Measurements from ENCODE around the gene C16orf90. TPM values are rescaled to one million over a fixed set of nuclear protein-coding genes. Genes with fewer than 3 reads are reported as not detected.

The C16orf90 gene, protein sequence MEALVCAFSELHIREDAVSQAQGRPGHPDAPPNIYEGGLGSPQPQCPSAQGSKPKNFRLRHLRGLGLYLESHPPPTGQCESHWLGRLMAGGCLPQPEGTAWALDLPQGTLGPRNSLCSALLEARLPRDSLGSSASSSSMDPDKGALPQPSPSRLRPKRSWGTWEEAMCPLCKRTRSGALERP
- not detected in 2 replicates for total RNA-seq (ENCODE audit: low replicate concordance)
- long read RNA-seq, result 0 reads

DNA sequence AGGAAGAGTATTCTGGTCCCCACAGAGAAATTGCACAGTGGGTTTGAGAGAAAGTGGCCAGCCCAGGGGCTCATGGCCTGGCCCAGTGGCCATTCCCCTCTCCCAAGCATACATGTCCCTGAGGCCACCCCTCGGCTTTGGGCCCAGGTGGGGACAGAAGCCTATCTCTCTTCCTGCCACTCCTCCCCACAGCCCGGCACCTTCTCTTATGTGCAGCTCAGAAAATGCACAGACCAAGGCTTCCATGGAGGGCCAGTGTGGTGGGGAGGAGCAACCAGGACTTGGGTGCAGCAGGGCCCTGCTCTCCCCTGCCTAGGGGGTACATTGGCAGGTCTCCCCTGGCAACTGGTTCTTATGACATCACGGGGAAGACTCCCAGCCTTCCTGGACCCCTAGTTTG, at the start of gene C16orf90:
TSS of gene C16orf90 (minus strand) at position 314 of the 400 bp plus-strand sequence. CDS start at position 246, 68 bp downstream.
- no peak within 1 kb of the TSS for H3K27ac Mint-ChIP-seq

DNA sequence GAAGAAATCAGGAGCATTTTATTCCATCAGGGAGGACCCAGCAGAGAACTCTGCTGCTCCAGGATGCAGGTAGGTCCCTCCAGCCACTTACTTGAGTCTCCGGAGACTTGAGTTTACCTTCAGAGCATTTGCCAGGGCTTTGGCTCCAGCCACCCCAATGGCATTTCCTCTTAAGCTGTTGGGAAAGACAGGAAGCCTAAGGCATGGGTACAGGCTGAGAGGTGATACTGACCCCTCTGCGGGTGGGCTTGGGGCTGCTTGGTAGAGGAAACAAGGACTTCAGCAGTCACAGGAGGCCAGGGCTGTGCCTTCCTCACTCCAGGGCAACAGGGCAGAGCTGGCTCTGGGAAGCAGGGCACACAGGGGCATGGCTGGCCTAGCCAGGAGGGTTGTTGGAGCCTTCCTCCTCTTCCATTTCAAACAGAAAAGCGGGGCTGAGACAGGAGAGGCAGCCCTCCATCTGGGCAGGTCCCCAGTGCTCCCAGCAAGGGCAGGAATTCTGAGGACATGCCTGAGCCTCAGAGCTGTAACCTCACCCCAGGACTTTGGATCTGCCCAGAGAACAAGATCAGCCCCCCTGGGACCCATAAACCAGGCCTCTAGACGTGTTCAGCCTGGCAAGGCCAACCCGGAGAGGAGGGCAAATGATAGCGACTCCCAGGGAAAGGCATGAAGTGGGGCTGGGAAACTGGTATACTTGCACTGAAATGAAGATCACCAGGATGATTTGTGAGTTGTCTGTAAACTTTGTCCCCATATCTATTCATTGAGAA, 47.5 kb upstream of the C16orf90 start:
- DNase-seq (ENCODE audit: extremely low spot score, unreplicated experiment), result no peak
- Mint-ChIP-seq H3K27ac (no peak overlapping the region), H3K36me3 (peaks cover 3% of the 10 kb centered on the region)

More for the DNA sequence above, at the start of gene C16orf90:
- Mint-ChIP-seq H3K9me3 (no peaks in the 10 kb centered on the region), H3K4me3 (no peak within 1 kb of the TSS), H3K27me3 (peaks cover 3% of the 10 kb centered on the region), H3K4me1 (ENCODE audit: unreplicated experiment) (no peaks in the 10 kb centered on the region), H3K36me3 (no peaks in the 10 kb centered on the region)
- no peak for DNase-seq (ENCODE audit: extremely low spot score, unreplicated experiment)
- TF ChIP-seq, protein P1, sequence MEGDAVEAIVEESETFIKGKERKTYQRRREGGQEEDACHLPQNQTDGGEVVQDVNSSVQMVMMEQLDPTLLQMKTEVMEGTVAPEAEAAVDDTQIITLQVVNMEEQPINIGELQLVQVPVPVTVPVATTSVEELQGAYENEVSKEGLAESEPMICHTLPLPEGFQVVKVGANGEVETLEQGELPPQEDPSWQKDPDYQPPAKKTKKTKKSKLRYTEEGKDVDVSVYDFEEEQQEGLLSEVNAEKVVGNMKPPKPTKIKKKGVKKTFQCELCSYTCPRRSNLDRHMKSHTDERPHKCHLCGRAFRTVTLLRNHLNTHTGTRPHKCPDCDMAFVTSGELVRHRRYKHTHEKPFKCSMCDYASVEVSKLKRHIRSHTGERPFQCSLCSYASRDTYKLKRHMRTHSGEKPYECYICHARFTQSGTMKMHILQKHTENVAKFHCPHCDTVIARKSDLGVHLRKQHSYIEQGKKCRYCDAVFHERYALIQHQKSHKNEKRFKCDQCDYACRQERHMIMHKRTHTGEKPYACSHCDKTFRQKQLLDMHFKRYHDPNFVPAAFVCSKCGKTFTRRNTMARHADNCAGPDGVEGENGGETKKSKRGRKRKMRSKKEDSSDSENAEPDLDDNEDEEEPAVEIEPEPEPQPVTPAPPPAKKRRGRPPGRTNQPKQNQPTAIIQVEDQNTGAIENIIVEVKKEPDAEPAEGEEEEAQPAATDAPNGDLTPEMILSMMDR (conservative IDR thresholded peaks at IDR 0.05), result no peak

DNA sequence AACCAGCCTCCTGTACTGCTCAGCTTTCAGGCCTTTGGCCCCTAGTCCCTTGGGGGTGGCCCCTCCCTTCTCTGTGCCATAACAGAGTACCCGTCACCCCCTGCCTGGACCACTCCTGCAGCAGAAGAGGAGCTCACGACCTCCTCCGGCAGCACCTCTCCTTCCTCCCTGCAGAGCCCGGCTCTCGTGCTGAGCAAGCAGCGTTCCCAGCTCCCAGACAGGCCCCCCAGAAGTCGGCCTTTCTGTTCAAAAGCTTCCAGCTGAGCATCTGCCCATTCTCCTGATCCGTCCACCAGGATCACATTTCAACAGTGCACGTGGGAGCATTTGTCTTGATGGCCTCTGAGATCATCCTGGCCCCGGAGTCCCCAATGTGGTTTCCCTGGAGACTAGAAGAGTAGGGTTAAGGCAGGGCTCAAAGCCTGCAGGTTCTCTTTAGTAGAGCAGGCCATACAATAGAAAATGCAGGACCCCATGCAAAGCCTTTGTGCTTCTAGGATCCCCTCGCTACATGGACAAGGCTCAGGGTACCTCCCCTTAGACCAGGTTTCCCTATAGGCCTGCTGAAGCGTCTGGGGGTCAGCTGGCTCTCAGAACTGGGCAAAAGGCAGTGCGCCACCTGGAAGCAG, 46.4 kb upstream of the C16orf90 start:
- DNase-seq (ENCODE audit: extremely low spot score, unreplicated experiment), result no peak
- Mint-ChIP-seq H3K27ac (no peak overlapping the region), H3K36me3 (peaks cover 3% of the 10 kb centered on the region), H3K9me3 (no peaks in the 10 kb centered on the region), H3K27me3 (no peaks in the 10 kb centered on the region), H3K4me1 (ENCODE audit: unreplicated experiment) (no peaks in the 10 kb centered on the region), H3K4me3 (no peak overlapping the region)
- TF ChIP-seq, protein P1 (conservative IDR thresholded peaks at IDR 0.05), result no peak

More for the DNA sequence above, 47.5 kb upstream of the C16orf90 start:
- TF ChIP-seq, protein P1 (conservative IDR thresholded peaks at IDR 0.05), result no peak
- H3K4me3 Mint-ChIP-seq, result no peak overlapping the region
- H3K4me1 Mint-ChIP-seq (ENCODE audit: unreplicated experiment), result no peaks in the 10 kb centered on the region
- H3K27me3 Mint-ChIP-seq, result no peaks in the 10 kb centered on the region
- H3K9me3 Mint-ChIP-seq, result no peaks in the 10 kb centered on the region

DNA sequence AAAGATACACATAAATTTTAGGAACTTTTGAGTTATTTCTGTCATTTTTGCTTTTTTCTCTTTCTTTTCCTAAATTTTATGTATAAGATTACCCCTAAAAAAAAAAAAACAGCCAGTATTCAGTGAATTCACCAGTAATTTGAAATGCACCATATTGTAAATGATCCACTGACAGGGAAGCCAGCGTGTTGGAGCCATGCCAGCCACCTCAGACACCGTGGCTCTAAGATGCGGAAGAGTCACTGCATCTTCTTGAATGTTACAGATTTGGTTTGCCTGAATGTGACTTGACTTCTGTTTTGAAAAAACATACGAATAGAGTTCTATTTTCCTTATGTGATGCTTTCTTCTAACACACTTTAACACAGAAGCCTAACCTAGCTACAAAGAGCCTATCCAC, 42.9 kb upstream of the C16orf90 start:
- H3K36me3 Mint-ChIP-seq, result peaks cover 22% of the 10 kb centered on the region
- no peak overlapping the region for H3K27ac Mint-ChIP-seq
- no peak for DNase-seq (ENCODE audit: extremely low spot score, unreplicated experiment)
- no peaks in the 10 kb centered on the region for H3K27me3 Mint-ChIP-seq
- no peak overlapping the region for H3K4me3 Mint-ChIP-seq
- H3K4me1 Mint-ChIP-seq (ENCODE audit: unreplicated experiment), result no peaks in the 10 kb centered on the region
- TF ChIP-seq, protein P1 (conservative IDR thresholded peaks at IDR 0.05), result no peak
- H3K9me3 Mint-ChIP-seq, result no peaks in the 10 kb centered on the region

DNA sequence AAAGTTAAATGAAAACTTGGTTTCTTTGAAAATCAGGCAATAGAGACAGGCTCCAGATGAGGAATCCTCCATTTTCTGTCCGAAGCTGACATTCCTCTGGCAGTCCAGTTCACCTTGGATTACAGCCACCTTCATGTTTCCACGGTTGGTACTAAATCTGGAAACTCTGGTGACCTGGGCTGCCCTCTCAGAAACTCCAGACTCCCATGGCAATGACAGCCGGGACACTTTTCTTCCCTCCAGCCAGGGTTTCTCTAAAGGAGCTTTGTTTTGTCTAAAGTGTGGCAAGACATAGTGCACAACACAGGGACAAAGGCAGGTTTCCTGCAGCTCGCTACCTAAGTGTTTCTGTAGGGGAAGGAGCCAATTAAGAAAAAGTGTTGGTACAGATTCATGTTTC, 41.6 kb upstream of the C16orf90 start:
- H3K9me3 Mint-ChIP-seq, result no peaks in the 10 kb centered on the region
- TF ChIP-seq, protein P1 (conservative IDR thresholded peaks at IDR 0.05), result no peak
- H3K4me3 Mint-ChIP-seq, result no peak overlapping the region
- no peak for DNase-seq (ENCODE audit: extremely low spot score, unreplicated experiment)
- no peaks in the 10 kb centered on the region for H3K4me1 Mint-ChIP-seq (ENCODE audit: unreplicated experiment)
- H3K27me3 Mint-ChIP-seq, result no peaks in the 10 kb centered on the region
- H3K36me3 Mint-ChIP-seq, result peaks cover 22% of the 10 kb centered on the region
- H3K27ac Mint-ChIP-seq, result no peak overlapping the region
